ENCODE measurements around the gene PASK. TPM values are rescaled to one million over a fixed set of nuclear protein-coding genes. Genes with fewer than 3 reads are reported as not detected.

Gene PASK
- total and polyA plus RNA-seq, 2 of the 4 experiments (the other 2 are of a cell fraction), result 4.1 TPM

DNA sequence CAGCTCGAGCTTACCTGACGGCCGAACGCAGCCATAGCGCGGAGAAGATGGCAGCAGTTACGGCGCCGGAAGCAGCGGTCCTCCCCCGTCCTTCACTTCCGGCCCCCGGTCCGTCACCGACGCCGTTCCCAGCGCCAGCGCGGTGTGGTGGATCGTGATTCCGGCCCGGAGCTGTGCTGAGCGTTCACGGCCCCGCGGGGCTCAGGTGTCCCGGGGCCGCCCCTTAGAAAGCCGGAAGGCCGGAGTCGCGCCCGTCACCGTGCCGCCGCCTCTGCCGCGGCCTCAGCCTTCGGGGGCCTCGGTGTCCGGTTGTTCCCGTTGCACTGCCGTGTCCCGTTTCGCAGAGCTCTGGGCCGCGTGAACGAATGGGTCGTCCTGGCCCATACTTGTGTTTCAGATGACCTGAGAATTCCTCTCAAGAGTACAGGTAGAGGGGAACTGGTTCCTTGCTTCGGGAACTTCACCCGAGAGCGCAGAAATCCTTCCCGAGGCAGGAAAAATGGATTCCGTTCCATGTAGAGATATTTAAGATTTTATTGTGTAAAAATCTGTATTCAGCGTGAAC, 47.0 kb downstream of the PASK start, which contains the start of gene MTERF4:
TSS of gene MTERF4 (minus strand) at position 49 of the 565 bp plus-strand sequence. CDS start at position 35, 14 bp downstream.
- Histone ChIP-seq H3K4me3 (ENCODE audit: insufficient read depth, low read depth, low read length) (peak within 1 kb of the TSS; percentile 87), H3K56ac (ENCODE audit: extremely low read depth, insufficient read depth, low read length) (peak within 1 kb of the TSS; percentile 80), H3K27ac (ENCODE audit: insufficient read depth, low read length) (peak within 1 kb of the TSS; percentile 73), H2BK5ac (ENCODE audit: low read depth, low read length, poor library complexity, severe bottlenecking) (peak within 1 kb of the TSS; percentile 80), H2AFZ (replicated peaks; ENCODE audit: low read length, poor library complexity) (peak within 1 kb of the TSS; percentile 100), H3K23ac (ENCODE audit: low read depth, low read length) (peak within 1 kb of the TSS; percentile 92), H3K79me1 (ENCODE audit: low read depth in 1 of 2, low read length in 2 of 2) (peaks cover 20 to 43% of the 10 kb centered on the region in 2 experiments), H3K9me3 (ENCODE audit: control insufficient read depth, insufficient read depth, low read length) (no peaks in the 10 kb centered on the region), H4K20me1 (ENCODE audit: insufficient read depth, low read length) (no peaks in the 10 kb centered on the region), H3K36me3 (ENCODE audit: control insufficient read depth, insufficient read depth, low read length) (peaks cover 9% of the 10 kb centered on the region), H3K14ac (replicated peaks; ENCODE audit: low read depth, low read length) (peak within 1 kb of the TSS; percentile 82), H3K9me1 (ENCODE audit: insufficient read depth, low read length) (no peaks in the 10 kb centered on the region; the same call in 1 of the 2 replicates), H2AK5ac (ENCODE audit: low read depth, low read length) (no peak within 1 kb of the TSS), H3K9ac (ENCODE audit: low read depth, low read length) (peak within 1 kb of the TSS; percentile 83), H2BK15ac (ENCODE audit: low read depth, low read length) (no peak within 1 kb of the TSS), H4K5ac (ENCODE audit: low read depth, low read length) (peak within 1 kb of the TSS; percentile 79), H2AK9ac (replicated peaks; ENCODE audit: low read depth, low read length, poor library complexity) (peak within 1 kb of the TSS; percentile 96), H3K27me3 (ENCODE audit: control insufficient read depth, insufficient read depth, low read length) (no peaks in the 10 kb centered on the region), H3K4ac (ENCODE audit: low read depth, low read length) (peak within 1 kb of the TSS; percentile 85), H2BK120ac (ENCODE audit: low read depth, low read length) (peak within 1 kb of the TSS; percentile 44), H4K8ac (ENCODE audit: low read depth in 2 of 2, low read length in 2 of 2) (peak within 1 kb of the TSS; percentile 91 to 97), H3K18ac (ENCODE audit: low read depth, low read length) (peak within 1 kb of the TSS; percentile 1; the same call in 1 of the 2 replicates), H3K4me2 (ENCODE audit: low read depth, low read length) (peak within 1 kb of the TSS; percentile 90), H4K91ac (ENCODE audit: insufficient read depth, low read depth, low read length) (peak within 1 kb of the TSS; percentile 77), H2BK20ac (ENCODE audit: low read depth, low read length) (no peak within 1 kb of the TSS), H3K4me1 (ENCODE audit: control insufficient read depth, insufficient read depth, low read length) (no peaks in the 10 kb centered on the region; the same call in 1 of the 2 replicates)
- POLR2A ChIA-PET (ENCODE audit: unreplicated experiment), result interaction anchor here (0.6 kb wide), 1 partner anchor 146 kb away, joined by 3 read pairs; no protein-coding TSS in a partner anchor
- CTCF ChIA-PET, result no interaction called here
- ATAC-seq (ENCODE audit: low read depth) (peak; percentile 98), DNase-seq (peak; percentile 76)
- dilution Hi-C loops (cut with HindIII; ENCODE audit: low sequenced_read_pairs, unreplicated experiment), result no loop called here
- WGBS, 2 experiments (ENCODE audit: extremely low coverage in 2 of 2, insufficient read length in 1 of 2), result 0% methylated on average over 25 of the region's 56 CpGs; no CpG with 5 or more reads in 1 of the 2 experiments
- BruUV-seq (replicated peaks), result no TSS peak
- in situ Hi-C loops (cut with MboI; ENCODE audit: low sequenced_read_pairs), result no loop called here
- intact Hi-C loops (cut with micrococcal nuclease), result loop anchor here (1.0 to 2.0 kb wide), 2 partner anchors 46 to 188 kb away; partner anchors contain the start of gene PASK
- no peak for TF ChIP-seq NFE2L2 (IDR thresholded peaks at IDR 0.05; ENCODE audit: low read depth, low read length)
- TF ChIP-seq RAD21 (IDR thresholded peaks at IDR 0.05; ENCODE audit: low read length), result peak; percentile 11; the same call in 1 of the 2 replicates
- TF ChIP-seq FOS (IDR thresholded peaks at IDR 0.05; ENCODE audit: low read depth, low read length), result no peak
- TF ChIP-seq MAFK (IDR thresholded peaks at IDR 0.05; ENCODE audit: low read depth, low read length), result no peak
- TF ChIP-seq SMC3 (IDR thresholded peaks at IDR 0.05; ENCODE audit: low read depth, low read length), result no peak
- TF ChIP-seq, protein P1, sequence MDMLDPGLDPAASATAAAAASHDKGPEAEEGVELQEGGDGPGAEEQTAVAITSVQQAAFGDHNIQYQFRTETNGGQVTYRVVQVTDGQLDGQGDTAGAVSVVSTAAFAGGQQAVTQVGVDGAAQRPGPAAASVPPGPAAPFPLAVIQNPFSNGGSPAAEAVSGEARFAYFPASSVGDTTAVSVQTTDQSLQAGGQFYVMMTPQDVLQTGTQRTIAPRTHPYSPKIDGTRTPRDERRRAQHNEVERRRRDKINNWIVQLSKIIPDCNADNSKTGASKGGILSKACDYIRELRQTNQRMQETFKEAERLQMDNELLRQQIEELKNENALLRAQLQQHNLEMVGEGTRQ (IDR thresholded peaks at IDR 0.05; ENCODE audit: low read depth, low read length), result 0 out of 2 replicates have a peak, but pooled peaks have one; percentile 5
- TF ChIP-seq CHD1 (IDR thresholded peaks at IDR 0.05; ENCODE audit: low read depth, low read length), result 0 out of 2 replicates have a peak, but pooled peaks have one; percentile 66
- TF ChIP-seq MXI1 (IDR thresholded peaks at IDR 0.05; ENCODE audit: borderline replicate concordance, low read depth, low read length), result peak; percentile 46; the same call in 1 of the 2 replicates
- TF ChIP-seq MAZ (IDR thresholded peaks at IDR 0.05; ENCODE audit: borderline replicate concordance, low read depth, low read length), result peak; percentile 99
- TF ChIP-seq, protein P2, sequence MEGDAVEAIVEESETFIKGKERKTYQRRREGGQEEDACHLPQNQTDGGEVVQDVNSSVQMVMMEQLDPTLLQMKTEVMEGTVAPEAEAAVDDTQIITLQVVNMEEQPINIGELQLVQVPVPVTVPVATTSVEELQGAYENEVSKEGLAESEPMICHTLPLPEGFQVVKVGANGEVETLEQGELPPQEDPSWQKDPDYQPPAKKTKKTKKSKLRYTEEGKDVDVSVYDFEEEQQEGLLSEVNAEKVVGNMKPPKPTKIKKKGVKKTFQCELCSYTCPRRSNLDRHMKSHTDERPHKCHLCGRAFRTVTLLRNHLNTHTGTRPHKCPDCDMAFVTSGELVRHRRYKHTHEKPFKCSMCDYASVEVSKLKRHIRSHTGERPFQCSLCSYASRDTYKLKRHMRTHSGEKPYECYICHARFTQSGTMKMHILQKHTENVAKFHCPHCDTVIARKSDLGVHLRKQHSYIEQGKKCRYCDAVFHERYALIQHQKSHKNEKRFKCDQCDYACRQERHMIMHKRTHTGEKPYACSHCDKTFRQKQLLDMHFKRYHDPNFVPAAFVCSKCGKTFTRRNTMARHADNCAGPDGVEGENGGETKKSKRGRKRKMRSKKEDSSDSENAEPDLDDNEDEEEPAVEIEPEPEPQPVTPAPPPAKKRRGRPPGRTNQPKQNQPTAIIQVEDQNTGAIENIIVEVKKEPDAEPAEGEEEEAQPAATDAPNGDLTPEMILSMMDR (conservative IDR thresholded peaks at IDR 0.05; ENCODE audit: low read depth, low read length), result no peak
- TF ChIP-seq POLR2A (IDR thresholded peaks at IDR 0.05; ENCODE audit: low read depth, low read length), result no peak; the same call in none of the 2 replicates
- no peak for TF ChIP-seq RFX5 (IDR thresholded peaks at IDR 0.05; ENCODE audit: low read depth, low read length)
- TF ChIP-seq, protein P3, sequence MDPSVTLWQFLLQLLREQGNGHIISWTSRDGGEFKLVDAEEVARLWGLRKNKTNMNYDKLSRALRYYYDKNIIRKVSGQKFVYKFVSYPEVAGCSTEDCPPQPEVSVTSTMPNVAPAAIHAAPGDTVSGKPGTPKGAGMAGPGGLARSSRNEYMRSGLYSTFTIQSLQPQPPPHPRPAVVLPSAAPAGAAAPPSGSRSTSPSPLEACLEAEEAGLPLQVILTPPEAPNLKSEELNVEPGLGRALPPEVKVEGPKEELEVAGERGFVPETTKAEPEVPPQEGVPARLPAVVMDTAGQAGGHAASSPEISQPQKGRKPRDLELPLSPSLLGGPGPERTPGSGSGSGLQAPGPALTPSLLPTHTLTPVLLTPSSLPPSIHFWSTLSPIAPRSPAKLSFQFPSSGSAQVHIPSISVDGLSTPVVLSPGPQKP (IDR thresholded peaks at IDR 0.05; ENCODE audit: borderline replicate concordance, low read depth, low read length), result no peak
- TF ChIP-seq BHLHE40 (IDR thresholded peaks at IDR 0.05; ENCODE audit: low read depth, low read length), result no peak
- TF ChIP-seq RCOR1 (IDR thresholded peaks at IDR 0.05; ENCODE audit: insufficient replicate concordance, low read length), result peak; percentile 33

Measured in IMR-90 (cell line).